Measurements from ENCODE around the gene HHATL. TPM values are rescaled to one million over a fixed set of nuclear protein-coding genes. Genes with fewer than 3 reads are reported as not detected.

Gene HHATL
- total and polyA plus RNA-seq, 5 donors from 2014 or later: not detected

- Mint-ChIP-seq H3K9me3 (no peaks in the 10 kb centered on the region), H3K4me1 (peaks cover 0 to 16% (median 10%) of the 10 kb centered on the region in 4 donors), H3K36me3 (peaks cover 23% of the 10 kb centered on the region), H3K27ac (peak overlapping the region in 1 of 3 donors; percentile 34), H3K27me3 (peaks cover 16% of the 10 kb centered on the region), H3K4me3 (peak overlapping the region in 1 of 4 donors; percentile 29)
- DNase-seq (no peak), ATAC-seq (ENCODE audit: low read depth in 2 of 2) (no peak)
- Histone ChIP-seq H3K9me3 (ENCODE audit: control insufficient read depth in 2 of 2, low read length in 2 of 2) (no peaks in the 10 kb centered on the region), H3K36me3 (ENCODE audit: control insufficient read depth, insufficient read depth, low read length) (peaks cover 24% of the 10 kb centered on the region), H3K27ac (ENCODE audit: insufficient read depth, low read length, poor library complexity, severe bottlenecking) (no peak overlapping the region), H3K27me3 (ENCODE audit: control insufficient read depth, insufficient read depth, low read length) (no peaks in the 10 kb centered on the region), H3K4me3 (ENCODE audit: low read depth, low read length) (no peak overlapping the region), H3K4me1 (ENCODE audit: control insufficient read depth, insufficient read depth, low read length, poor library complexity, severe bottlenecking) (peaks cover 18% of the 10 kb centered on the region)
Measured at GRCh38 chr3:42651248-42652091, 51.1 kb downstream of the HHATL start.

- peak overlapping the region in 2 of 3 donors; percentile 12 to 82 for H3K27ac Mint-ChIP-seq
Measured at GRCh38 chr3:42649783-42650182, 52.8 kb downstream of the HHATL start.

GRCh38 chr3:42649006-42649405 lies 53.6 kb downstream of the HHATL start:
- Histone ChIP-seq H3K9me3 (ENCODE audit: control insufficient read depth in 2 of 2, low read length in 2 of 2) (no peaks in the 10 kb centered on the region), H3K27me3 (ENCODE audit: control insufficient read depth, insufficient read depth, low read length) (no peaks in the 10 kb centered on the region), H3K36me3 (ENCODE audit: control insufficient read depth, insufficient read depth, low read length) (peaks cover 48% of the 10 kb centered on the region), H3K4me3 (ENCODE audit: low read depth, low read length) (no peak overlapping the region), H3K27ac (ENCODE audit: insufficient read depth, low read length, poor library complexity, severe bottlenecking) (no peak overlapping the region), H3K4me1 (ENCODE audit: control insufficient read depth, insufficient read depth, low read length, poor library complexity, severe bottlenecking) (peaks cover 10% of the 10 kb centered on the region)
- Mint-ChIP-seq H3K36me3 (peaks cover 32% of the 10 kb centered on the region), H3K4me3 (no peak overlapping the region), H3K4me1 (peaks cover 6 to 18% (median 10%) of the 10 kb centered on the region in 4 donors), H3K27me3 (peaks cover 16% of the 10 kb centered on the region), H3K27ac (peak overlapping the region; percentile 52 to 82 (median 69)), H3K9me3 (no peaks in the 10 kb centered on the region)
- ATAC-seq (ENCODE audit: low read depth in 2 of 2) (no peak), DNase-seq (no peak)

More at GRCh38 chr3:42649783-42650182, 52.8 kb downstream of the HHATL start:
- Mint-ChIP-seq H3K4me1 (peaks cover 2 to 17% (median 10%) of the 10 kb centered on the region in 4 donors), H3K27me3 (peaks cover 16% of the 10 kb centered on the region), H3K36me3 (peaks cover 27% of the 10 kb centered on the region), H3K9me3 (no peaks in the 10 kb centered on the region), H3K4me3 (no peak overlapping the region)
- Histone ChIP-seq H3K9me3 (ENCODE audit: control insufficient read depth in 2 of 2, low read length in 2 of 2) (no peaks in the 10 kb centered on the region), H3K36me3 (ENCODE audit: control insufficient read depth, insufficient read depth, low read length) (peaks cover 41% of the 10 kb centered on the region), H3K27me3 (ENCODE audit: control insufficient read depth, insufficient read depth, low read length) (no peaks in the 10 kb centered on the region), H3K4me1 (ENCODE audit: control insufficient read depth, insufficient read depth, low read length, poor library complexity, severe bottlenecking) (peaks cover 14% of the 10 kb centered on the region), H3K4me3 (ENCODE audit: low read depth, low read length) (no peak overlapping the region), H3K27ac (ENCODE audit: insufficient read depth, low read length, poor library complexity, severe bottlenecking) (no peak overlapping the region)
- DNase-seq: no peak
- ATAC-seq (ENCODE audit: low read depth in 2 of 2): no peak

- Histone ChIP-seq H3K36me3 (ENCODE audit: control insufficient read depth, insufficient read depth, low read length) (peaks cover 59% of the 10 kb centered on the region), H3K4me1 (ENCODE audit: control insufficient read depth, insufficient read depth, low read length, poor library complexity, severe bottlenecking) (peaks cover 3% of the 10 kb centered on the region), H3K9me3 (ENCODE audit: control insufficient read depth in 2 of 2, low read length in 2 of 2) (no peaks in the 10 kb centered on the region), H3K4me3 (ENCODE audit: low read depth, low read length) (no peak overlapping the region), H3K27ac (ENCODE audit: insufficient read depth, low read length, poor library complexity, severe bottlenecking) (no peak overlapping the region), H3K27me3 (ENCODE audit: control insufficient read depth, insufficient read depth, low read length) (no peaks in the 10 kb centered on the region)
- Mint-ChIP-seq H3K4me3 (no peak overlapping the region), H3K36me3 (peaks cover 41% of the 10 kb centered on the region), H3K27ac (peak overlapping the region in 1 of 3 donors; percentile 33), H3K9me3 (no peaks in the 10 kb centered on the region), H3K27me3 (peaks cover 7% of the 10 kb centered on the region), H3K4me1 (peaks cover 6 to 11% (median 7%) of the 10 kb centered on the region in 4 donors)
- DNase-seq (no peak), ATAC-seq (ENCODE audit: low read depth in 2 of 2) (no peak)
Measured at GRCh38 chr3:42647821-42648459, 54.7 kb downstream of the HHATL start.

Other genes starting within 250 kb of the HHATL start
- gene VIPR1, start 200.2 kb downstream of the HHATL start, total RNA-seq: 31.2 TPM
- gene VIPR1, start 200.2 kb downstream of the HHATL start, polyA plus RNA-seq: 10 to 100 TPM in 1 of 4 donors, 1 to 10 TPM in 3; 5.0 to 10.7 (median 8.1) TPM
- gene SEC22C, start 120.8 kb downstream of the HHATL start, total RNA-seq: 72.0 TPM
- 10 to 100 TPM; 40.9 to 53.9 (median 51.4) TPM for gene SEC22C, start 120.8 kb downstream of the HHATL start, polyA plus RNA-seq
- gene SS18L2, start 111.9 kb downstream of the HHATL start, total RNA-seq: 52.7 TPM
- gene SS18L2, start 111.9 kb downstream of the HHATL start, polyA plus RNA-seq: 100 to 1,000 TPM; 129 to 153 (median 142) TPM
- gene NKTR, start 102.1 kb downstream of the HHATL start, total RNA-seq: 291 TPM
- 10 to 100 TPM in 3 of 4 donors, 1 to 10 TPM in 1; 9.7 to 17.1 (median 10.9) TPM for gene NKTR, start 102.1 kb downstream of the HHATL start, polyA plus RNA-seq
- 0.49 TPM for gene ZBTB47, start 49.1 kb downstream of the HHATL start, total RNA-seq
- not detected for gene ZBTB47, start 49.1 kb downstream of the HHATL start, polyA plus RNA-seq
- not detected for gene KLHL40, start 17.3 kb downstream of the HHATL start, total RNA-seq
- not detected for gene KLHL40, start 17.3 kb downstream of the HHATL start, polyA plus RNA-seq
- gene CCDC13, start 70.5 kb upstream of the HHATL start, total RNA-seq: 0.32 TPM
- gene CCDC13, start 70.5 kb upstream of the HHATL start, polyA plus RNA-seq: under 1 TPM in 3 of 4 donors, not detected in 1; 0.15 to 0.33 (median 0.26) TPM
- 23.9 TPM for gene HIGD1A, start 101.7 kb upstream of the HHATL start, total RNA-seq
- gene HIGD1A, start 101.7 kb upstream of the HHATL start, polyA plus RNA-seq: 100 to 1,000 TPM in 1 of 4 donors, 10 to 100 TPM in 3; 77.6 to 110 (median 91.9) TPM
- not detected for gene ACKR2, start 106.6 kb upstream of the HHATL start, total RNA-seq
- under 1 TPM in 2 of 4 donors, not detected in 2; 0.29 to 0.35 TPM for gene ACKR2, start 106.6 kb upstream of the HHATL start, polyA plus RNA-seq
- gene CYP8B1, start 173.1 kb upstream of the HHATL start, total RNA-seq: not detected
- not detected for gene CYP8B1, start 173.1 kb upstream of the HHATL start, polyA plus RNA-seq
- 1.3 TPM for gene ZNF662, start 203.3 kb upstream of the HHATL start, total RNA-seq
- under 1 TPM; 0.41 to 0.78 (median 0.66) TPM for gene ZNF662, start 203.3 kb upstream of the HHATL start, polyA plus RNA-seq